Adrenal gland (tissue), 5 donors: ENCODE data around the gene DLG2.

Experiments used
- CTCF ChIP-seq, 6 experiments: fragments of 450-650 bp in 4 of 6; fragments of 200-600 bp in 2 of 6; sonication (generic) in 1 of 6; IDR thresholded peaks; 1 replicate in 5 of 6; 2 replicates in 1 of 6; pipeline versions ENCODE4 v1.5.1 to v1.8.0; 2016 to 2021; ENCODE audit warnings: antibody characterized with exemption in 6 of 6, mild to moderate bottlenecking in 2 of 6, moderate library complexity in 1 of 6
- POLR2A ChIP-seq, 2 donors: fragments of 450-650 bp; IDR thresholded peaks; one replicate each; pipeline ENCODE4 v1.6.1; 2017; ENCODE audit warnings: antibody characterized with exemption in 2 of 2, mild to moderate bottlenecking in 2 of 2, moderate library complexity in 1 of 2
- donor health status: DM: no; HTN: no; CAD: no.

GRCh38 chr11:84019571-84020194 is 1607.5 kb downstream of the DLG2 start:
- TF ChIP-seq CTCF (IDR thresholded peaks at IDR 0.05) (no peak), POLR2A (IDR thresholded peaks at IDR 0.05) (peak in 1 of 2 donors; percentile 44)
